Measurements from ENCODE around the gene IL1RAPL1. TPM values are rescaled to one million over a fixed set of nuclear protein-coding genes. Genes with fewer than 3 reads are reported as not detected.

IL1RAPL1 gene
- polyA plus RNA-seq, 1 donor from 2014 or later: not detected

DNA sequence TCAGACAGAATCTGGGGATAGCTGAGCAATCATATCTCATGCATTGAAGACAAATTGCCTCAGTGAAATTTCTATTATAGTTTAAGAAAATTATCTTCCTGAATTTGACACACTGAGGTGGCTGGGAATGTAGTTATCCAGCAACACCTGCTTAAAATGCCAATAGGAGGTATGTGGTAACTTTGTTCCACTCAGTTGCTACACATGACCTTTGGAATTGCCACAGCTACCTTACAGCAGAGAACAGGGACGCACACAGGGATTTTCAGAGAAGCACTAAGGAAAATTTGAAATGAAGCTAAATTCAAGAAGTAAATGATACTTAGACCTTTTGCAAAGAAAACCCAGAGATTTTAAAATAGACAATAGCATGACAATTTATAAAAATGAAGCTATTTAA, 264.6 kb downstream of the IL1RAPL1 start:
- TF ChIP-seq, protein P1, sequence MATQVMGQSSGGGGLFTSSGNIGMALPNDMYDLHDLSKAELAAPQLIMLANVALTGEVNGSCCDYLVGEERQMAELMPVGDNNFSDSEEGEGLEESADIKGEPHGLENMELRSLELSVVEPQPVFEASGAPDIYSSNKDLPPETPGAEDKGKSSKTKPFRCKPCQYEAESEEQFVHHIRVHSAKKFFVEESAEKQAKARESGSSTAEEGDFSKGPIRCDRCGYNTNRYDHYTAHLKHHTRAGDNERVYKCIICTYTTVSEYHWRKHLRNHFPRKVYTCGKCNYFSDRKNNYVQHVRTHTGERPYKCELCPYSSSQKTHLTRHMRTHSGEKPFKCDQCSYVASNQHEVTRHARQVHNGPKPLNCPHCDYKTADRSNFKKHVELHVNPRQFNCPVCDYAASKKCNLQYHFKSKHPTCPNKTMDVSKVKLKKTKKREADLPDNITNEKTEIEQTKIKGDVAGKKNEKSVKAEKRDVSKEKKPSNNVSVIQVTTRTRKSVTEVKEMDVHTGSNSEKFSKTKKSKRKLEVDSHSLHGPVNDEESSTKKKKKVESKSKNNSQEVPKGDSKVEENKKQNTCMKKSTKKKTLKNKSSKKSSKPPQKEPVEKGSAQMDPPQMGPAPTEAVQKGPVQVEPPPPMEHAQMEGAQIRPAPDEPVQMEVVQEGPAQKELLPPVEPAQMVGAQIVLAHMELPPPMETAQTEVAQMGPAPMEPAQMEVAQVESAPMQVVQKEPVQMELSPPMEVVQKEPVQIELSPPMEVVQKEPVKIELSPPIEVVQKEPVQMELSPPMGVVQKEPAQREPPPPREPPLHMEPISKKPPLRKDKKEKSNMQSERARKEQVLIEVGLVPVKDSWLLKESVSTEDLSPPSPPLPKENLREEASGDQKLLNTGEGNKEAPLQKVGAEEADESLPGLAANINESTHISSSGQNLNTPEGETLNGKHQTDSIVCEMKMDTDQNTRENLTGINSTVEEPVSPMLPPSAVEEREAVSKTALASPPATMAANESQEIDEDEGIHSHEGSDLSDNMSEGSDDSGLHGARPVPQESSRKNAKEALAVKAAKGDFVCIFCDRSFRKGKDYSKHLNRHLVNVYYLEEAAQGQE (IDR thresholded peaks at IDR 0.05; ENCODE audit: borderline replicate concordance): no peak
- no peak for TF ChIP-seq TAF1 (IDR thresholded peaks at IDR 0.05; ENCODE audit: low read depth)
- no peak for TF ChIP-seq SMC3 (conservative IDR thresholded peaks at IDR 0.05; ENCODE audit: poor library complexity)
- TF ChIP-seq EZH2 (IDR thresholded peaks at IDR 0.05; ENCODE audit: borderline replicate concordance, insufficient read depth, low read length, poor library complexity, severe bottlenecking): no peak
- TF ChIP-seq RAD21 (conservative IDR thresholded peaks at IDR 0.05): no peak
- TF ChIP-seq MXI1 (conservative IDR thresholded peaks at IDR 0.05; ENCODE audit: poor library complexity, severe bottlenecking): no peak
- no peak for TF ChIP-seq EP300 (conservative IDR thresholded peaks at IDR 0.05; ENCODE audit: poor library complexity, severe bottlenecking)
- TF ChIP-seq, protein P2, sequence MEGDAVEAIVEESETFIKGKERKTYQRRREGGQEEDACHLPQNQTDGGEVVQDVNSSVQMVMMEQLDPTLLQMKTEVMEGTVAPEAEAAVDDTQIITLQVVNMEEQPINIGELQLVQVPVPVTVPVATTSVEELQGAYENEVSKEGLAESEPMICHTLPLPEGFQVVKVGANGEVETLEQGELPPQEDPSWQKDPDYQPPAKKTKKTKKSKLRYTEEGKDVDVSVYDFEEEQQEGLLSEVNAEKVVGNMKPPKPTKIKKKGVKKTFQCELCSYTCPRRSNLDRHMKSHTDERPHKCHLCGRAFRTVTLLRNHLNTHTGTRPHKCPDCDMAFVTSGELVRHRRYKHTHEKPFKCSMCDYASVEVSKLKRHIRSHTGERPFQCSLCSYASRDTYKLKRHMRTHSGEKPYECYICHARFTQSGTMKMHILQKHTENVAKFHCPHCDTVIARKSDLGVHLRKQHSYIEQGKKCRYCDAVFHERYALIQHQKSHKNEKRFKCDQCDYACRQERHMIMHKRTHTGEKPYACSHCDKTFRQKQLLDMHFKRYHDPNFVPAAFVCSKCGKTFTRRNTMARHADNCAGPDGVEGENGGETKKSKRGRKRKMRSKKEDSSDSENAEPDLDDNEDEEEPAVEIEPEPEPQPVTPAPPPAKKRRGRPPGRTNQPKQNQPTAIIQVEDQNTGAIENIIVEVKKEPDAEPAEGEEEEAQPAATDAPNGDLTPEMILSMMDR (IDR thresholded peaks at IDR 0.05; ENCODE audit: poor library complexity, severe bottlenecking): no peak
- no peak for TF ChIP-seq POLR2AphosphoS5 (IDR thresholded peaks at IDR 0.05)
- H2AFZ ChIP-seq (ENCODE audit: low read depth, low read length): no peak overlapping the region
- no peak overlapping the region for H3K4me3 ChIP-seq (ENCODE audit: low read length)

DNA sequence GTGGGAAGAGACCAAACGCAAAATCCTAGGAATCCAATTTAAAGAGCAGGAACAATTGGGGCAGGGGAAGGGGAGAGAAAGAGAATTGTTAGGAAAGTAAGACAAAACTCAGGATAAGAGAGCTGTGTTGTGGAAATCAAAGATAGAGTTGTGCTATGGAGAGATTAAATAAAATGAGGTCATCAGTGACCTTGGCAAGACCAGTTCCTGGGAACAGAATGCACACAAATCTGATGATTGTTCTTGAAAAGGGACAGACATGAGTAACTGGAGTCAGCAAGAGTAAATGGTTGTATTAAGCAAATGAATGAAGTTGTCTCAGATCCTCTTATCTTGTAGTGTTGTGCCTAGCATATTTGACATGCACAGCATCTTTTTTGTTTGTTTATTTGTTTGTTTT, 267.4 kb downstream of the IL1RAPL1 start:
- Histone ChIP-seq H3K27ac (ENCODE audit: low read length) (no peak overlapping the region), H3K36me3 (ENCODE audit: insufficient read depth, low read length) (no peaks in the 10 kb centered on the region), H3K4me2 (ENCODE audit: low read length) (no peak overlapping the region), H3K79me2 (replicated peaks; ENCODE audit: insufficient read depth, low read length) (no peaks in the 10 kb centered on the region), H3K9me2 (ENCODE audit: insufficient read depth, low read length) (no peaks in the 10 kb centered on the region), H3F3A (ENCODE audit: insufficient read depth, low read length, poor library complexity, severe bottlenecking) (no peaks in the 10 kb centered on the region), H3K4me3 (ENCODE audit: low read length) (no peak overlapping the region), H3K9ac (ENCODE audit: low read length) (no peak overlapping the region), H2AFZ (ENCODE audit: low read depth, low read length) (no peak overlapping the region), H3K27me3 (ENCODE audit: insufficient read depth, low read depth, low read length) (no peaks in the 10 kb centered on the region), H3K9me3 (ENCODE audit: low read length) (no peaks in the 10 kb centered on the region), H4K20me1 (ENCODE audit: insufficient read depth) (no peaks in the 10 kb centered on the region)
- TF ChIP-seq RAD21 (conservative IDR thresholded peaks at IDR 0.05): no peak
- no peak for TF ChIP-seq POLR2AphosphoS5 (IDR thresholded peaks at IDR 0.05)
- TF ChIP-seq SMC3 (conservative IDR thresholded peaks at IDR 0.05; ENCODE audit: poor library complexity): no peak
- TF ChIP-seq, protein P2 (IDR thresholded peaks at IDR 0.05; ENCODE audit: poor library complexity, severe bottlenecking): no peak
- no peak for TF ChIP-seq TAF1 (IDR thresholded peaks at IDR 0.05; ENCODE audit: low read depth)
- TF ChIP-seq MXI1 (conservative IDR thresholded peaks at IDR 0.05; ENCODE audit: poor library complexity, severe bottlenecking): no peak

More for the DNA sequence above, 264.6 kb downstream of the IL1RAPL1 start:
- H4K20me1 ChIP-seq (ENCODE audit: insufficient read depth): no peaks in the 10 kb centered on the region
- no peaks in the 10 kb centered on the region for H3F3A ChIP-seq (ENCODE audit: insufficient read depth, low read length, poor library complexity, severe bottlenecking)
- no peaks in the 10 kb centered on the region for H3K9me2 ChIP-seq (ENCODE audit: insufficient read depth, low read length)
- no peak overlapping the region for H3K27ac ChIP-seq (ENCODE audit: low read length)
- H3K9ac ChIP-seq (ENCODE audit: low read length): no peak overlapping the region
- no peaks in the 10 kb centered on the region for H3K9me3 ChIP-seq (ENCODE audit: low read length)
- H3K27me3 ChIP-seq (ENCODE audit: insufficient read depth, low read depth, low read length): no peaks in the 10 kb centered on the region
- no peaks in the 10 kb centered on the region for H3K79me2 ChIP-seq (replicated peaks; ENCODE audit: insufficient read depth, low read length)
- no peak overlapping the region for H3K4me2 ChIP-seq (ENCODE audit: low read length)
- no peaks in the 10 kb centered on the region for H3K36me3 ChIP-seq (ENCODE audit: insufficient read depth, low read length)
